Thyroid gland (tissue), 4 donors: Measurements from ENCODE around the gene PKHD1. TPM values are rescaled to one million over a fixed set of nuclear protein-coding genes. Genes with fewer than 3 reads are reported as not detected.

Source experiments
- DNase-seq, 2 donors: peaks; one replicate each; pipeline ENCODE4 v3.0.0-alpha.2; 2019
- H3K27ac ChIP-seq, 3 donors: fragments of 200-600 bp; sonication (generic); 1 replicate in 2 of 3; 2 replicates in 1 of 3; pipeline ENCODE4 v1.5.1; 2016 to 2019; ENCODE audit warnings: mild to moderate bottlenecking in 1 of 3, moderate library complexity in 1 of 3
- H3K27me3 ChIP-seq: fragments of 200-600 bp; sonication (generic); one replicate; pipeline ENCODE4 v1.5.1; 2019
- H3K36me3 ChIP-seq, 2 donors: fragments of 200-600 bp; sonication (generic); one replicate each; pipeline ENCODE4 v1.5.1; 2016 to 2019
- H3K4me1 ChIP-seq, 2 donors: fragments of 200-600 bp; sonication (generic); one replicate each; pipeline ENCODE4 v1.5.1; 2017 to 2019
- H3K4me3 ChIP-seq, 3 donors: fragments of 200-600 bp; sonication (generic); replicated peaks in 1 of 3; 1 replicate in 2 of 3; 2 replicates in 1 of 3; pipeline ENCODE4 v1.5.1; 2016; ENCODE audit warnings: mild to moderate bottlenecking in 1 of 3
- H3K9me3 ChIP-seq: fragments of 200-600 bp; sonication (generic); one replicate; pipeline ENCODE4 v1.5.1; 2017
- CTCF ChIP-seq, 6 experiments: fragments of 200-600 bp in 3 of 6; fragments of 450-650 bp in 3 of 6; sonication (generic) in 3 of 6; IDR thresholded peaks; one replicate each; pipeline ENCODE4 v1.5.1; 2016 to 2019; ENCODE audit warnings: antibody characterized with exemption in 6 of 6, mild to moderate bottlenecking in 2 of 6, inconsistent platforms in 1 of 6, moderate library complexity in 1 of 6
- POLR2A ChIP-seq, 2 donors: fragments of 450-650 bp; IDR thresholded peaks; one replicate each; pipeline ENCODE4 v1.6.1; 2017; ENCODE audit warnings: antibody characterized with exemption in 2 of 2, mild to moderate bottlenecking in 2 of 2, moderate library complexity in 1 of 2
- WGBS, 2 donors: methylation state at CpG; one replicate each; pipeline ENCODE4 v1.1.5; 2017; 5-methylcytosine and 5-hydroxymethylcytosine counted together
- intact Hi-C: fragments of 100-400 bp; cut with DNase I; formaldehyde crosslinking; loops from one replicate; pipeline ENCODE4 v1.15.1; 2023
- total RNA-seq, 4 donors: library from RNA; depleted of rRNA; stranded (reverse); fragments of >200 nt; gene quantifications; one replicate each; pipeline ENCODE4 v1.2.3, GENCODE V29; 2016

The PKHD1 gene
- total RNA-seq, 4 donors from 2014 or later: under 0.01 to 0.11 (median 0.07) TPM

GRCh38 chr6:51702851-51703250 lies 384.6 kb downstream of the PKHD1 start:
- 43 to 44% methylated on average over 2 of the region's 2 CpGs for WGBS, 2 donors
- TF ChIP-seq POLR2A (IDR thresholded peaks at IDR 0.05) (no peak), CTCF (IDR thresholded peaks at IDR 0.05) (no peak)

GRCh38 chr6:51684603-51685002 lies 402.8 kb downstream of the PKHD1 start:
- no peak for TF ChIP-seq POLR2A (IDR thresholded peaks at IDR 0.05)
- TF ChIP-seq CTCF (IDR thresholded peaks at IDR 0.05): no peak
- no peak for DNase-seq
- Histone ChIP-seq H3K36me3 (no peaks in the 10 kb centered on the region), H3K4me3 (no peak overlapping the region), H3K27ac (no peak overlapping the region), H3K9me3 (no peaks in the 10 kb centered on the region), H3K4me1 (no peaks in the 10 kb centered on the region), H3K27me3 (no peaks in the 10 kb centered on the region)
- intact Hi-C loops: no loop called here

More at GRCh38 chr6:51702851-51703250, 384.6 kb downstream of the PKHD1 start:
- Histone ChIP-seq H3K4me3 (no peak overlapping the region), H3K36me3 (no peaks in the 10 kb centered on the region), H3K27me3 (no peaks in the 10 kb centered on the region), H3K4me1 (no peaks in the 10 kb centered on the region), H3K27ac (no peak overlapping the region), H3K9me3 (no peaks in the 10 kb centered on the region)
- intact Hi-C loops: no loop called here
- no peak for DNase-seq

GRCh38 chr6:51684038-51684437 lies 403.4 kb downstream of the PKHD1 start:
- Histone ChIP-seq H3K36me3 (no peaks in the 10 kb centered on the region), H3K27me3 (no peaks in the 10 kb centered on the region), H3K4me1 (no peaks in the 10 kb centered on the region), H3K27ac (no peak overlapping the region), H3K4me3 (no peak overlapping the region), H3K9me3 (no peaks in the 10 kb centered on the region)
- intact Hi-C loops: no loop called here
- 81 to 86% methylated on average over 1 of the region's 1 CpG for WGBS, 2 donors
- no peak for DNase-seq
- TF ChIP-seq CTCF (IDR thresholded peaks at IDR 0.05): no peak
- no peak for TF ChIP-seq POLR2A (IDR thresholded peaks at IDR 0.05)

GRCh38 chr6:51678905-51679620 lies 408.4 kb downstream of the PKHD1 start:
- H3K4me1 ChIP-seq: no peaks in the 10 kb centered on the region
- no peaks in the 10 kb centered on the region for H3K9me3 ChIP-seq
- H3K4me3 ChIP-seq: no peak overlapping the region
- H3K27ac ChIP-seq: no peak overlapping the region
- no peak for DNase-seq
- intact Hi-C loops: no loop called here
- no peaks in the 10 kb centered on the region for H3K36me3 ChIP-seq
- 41 to 48% methylated on average over 5 of the region's 5 CpGs for WGBS, 2 donors
- H3K27me3 ChIP-seq: no peaks in the 10 kb centered on the region
- TF ChIP-seq CTCF (IDR thresholded peaks at IDR 0.05): no peak
- TF ChIP-seq POLR2A (IDR thresholded peaks at IDR 0.05): no peak

- H3K4me3 ChIP-seq: no peak overlapping the region
- WGBS, 2 donors: 85 to 87% methylated on average over 1 of the region's 1 CpG
- no peak for DNase-seq
- TF ChIP-seq POLR2A (IDR thresholded peaks at IDR 0.05) (no peak), CTCF (IDR thresholded peaks at IDR 0.05) (no peak)
- intact Hi-C loops: no loop called here
- H3K9me3 ChIP-seq: no peaks in the 10 kb centered on the region
- no peaks in the 10 kb centered on the region for H3K4me1 ChIP-seq
- no peak overlapping the region for H3K27ac ChIP-seq
- no peaks in the 10 kb centered on the region for H3K36me3 ChIP-seq
- no peaks in the 10 kb centered on the region for H3K27me3 ChIP-seq
These were observed 409.1 kb downstream of the PKHD1 start for GRCh38 chr6:51678274-51678673.
